SH-SY5Y (cell line): ENCODE data around the gene AP5S1.

Experiments used
- GATA2 ChIP-seq: IDR thresholded peaks from 2 replicates; pipeline ENCODE4 v1.6.1; 2011; ENCODE audit warnings: mild to moderate bottlenecking, low read depth, low read length
- GATA3 ChIP-seq: IDR thresholded peaks from 2 replicates; pipeline ENCODE4 v1.6.1; 2011; ENCODE audit warnings: low read depth, mild to moderate bottlenecking, low read length, moderate library complexity

AP5S1 gene

GRCh38 chr20:3842348-3842930 is 22.1 kb downstream of the AP5S1 start:
- TF ChIP-seq GATA2 (no peak), GATA3 (no peak)

- TF ChIP-seq GATA3, result no peak
- TF ChIP-seq GATA2, result no peak
Measured at GRCh38 chr20:3843490-3843889, 23.1 kb downstream of the AP5S1 start.

GRCh38 chr20:3846378-3846739 is 26.0 kb downstream of the AP5S1 start:
- no peak for TF ChIP-seq GATA3
- no peak for TF ChIP-seq GATA2

- TF ChIP-seq GATA2, result no peak
- no peak for TF ChIP-seq GATA3
Measured at GRCh38 chr20:3846740-3847428, 26.5 kb downstream of the AP5S1 start, which contains the start of gene MAVS. TSS of gene MAVS (plus strand) at chr20:3846834. CDS start at chr20:3854625, 7,791 bp downstream.

- no peak for TF ChIP-seq GATA2
- no peak for TF ChIP-seq GATA3
Measured at GRCh38 chr20:3847429-3847940, 27.1 kb downstream of the AP5S1 start.

- TF ChIP-seq GATA3, result no peak
- no peak for TF ChIP-seq GATA2
Measured at GRCh38 chr20:3848565-3848964, 28.2 kb downstream of the AP5S1 start.

- TF ChIP-seq GATA3, result no peak
- no peak for TF ChIP-seq GATA2
Measured at GRCh38 chr20:3854462-3854871, 34.1 kb downstream of the AP5S1 start.

GRCh38 chr20:3857405-3857804 is 37.1 kb downstream of the AP5S1 start:
- TF ChIP-seq GATA3 (no peak), GATA2 (no peak)

- TF ChIP-seq GATA3, result no peak
- no peak for TF ChIP-seq GATA2
Measured at GRCh38 chr20:3858689-3859088, 38.3 kb downstream of the AP5S1 start.

GRCh38 chr20:3861191-3861590 is 40.8 kb downstream of the AP5S1 start:
- TF ChIP-seq GATA3 (no peak), GATA2 (no peak)

- TF ChIP-seq GATA2 (no peak), GATA3 (no peak)
Measured at GRCh38 chr20:3862333-3862732, 42.0 kb downstream of the AP5S1 start.

- TF ChIP-seq GATA3 (no peak), GATA2 (no peak)
Measured at GRCh38 chr20:3863317-3863716, 43.0 kb downstream of the AP5S1 start.

- TF ChIP-seq GATA2 (no peak), GATA3 (no peak)
Measured at GRCh38 chr20:3864518-3864917, 44.2 kb downstream of the AP5S1 start.

GRCh38 chr20:3865152-3865886 is 45.0 kb downstream of the AP5S1 start:
- TF ChIP-seq GATA3, result no peak
